HTERT RPE-1 (cell line): ENCODE data around the gene ERCC5.

ENCODE experiments used
- in situ Hi-C: fragments of 300-500 bp; cut with MboI; formaldehyde crosslinking; loops from 4 replicates; pipeline ENCODE4 v1.14.3; 2020; ENCODE audit warnings: low sequenced_read_pairs

Gene ERCC5

DNA sequence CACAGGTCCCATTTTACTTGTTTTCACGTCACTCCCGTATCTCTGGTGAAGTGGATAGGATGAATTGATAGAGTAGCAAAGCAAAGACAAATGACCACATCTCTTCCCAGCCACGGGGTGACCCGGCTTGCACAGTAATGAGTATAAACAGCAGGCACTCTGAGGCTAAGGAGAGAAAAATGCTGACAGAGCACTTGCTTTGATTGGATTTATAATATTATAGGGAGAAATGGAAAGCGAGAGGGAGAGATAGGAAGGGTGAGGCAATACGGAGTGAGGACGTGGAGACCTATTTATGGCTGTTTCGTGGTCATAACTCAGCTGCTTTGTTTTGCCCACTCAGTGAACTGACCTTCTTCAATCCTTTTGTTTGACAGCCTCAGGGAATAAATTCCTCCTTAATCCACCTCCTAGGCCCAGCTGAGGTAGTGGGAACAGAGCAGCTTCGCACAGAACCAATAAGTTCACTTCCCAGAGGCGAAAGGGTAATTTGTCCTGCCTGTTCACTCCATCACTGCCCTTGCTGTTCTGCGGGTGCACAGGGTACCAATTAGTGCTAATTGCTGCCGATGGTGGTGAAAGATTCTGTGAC, 68.6 kb downstream of the ERCC5 start:
- in situ Hi-C loops: no loop called here

DNA sequence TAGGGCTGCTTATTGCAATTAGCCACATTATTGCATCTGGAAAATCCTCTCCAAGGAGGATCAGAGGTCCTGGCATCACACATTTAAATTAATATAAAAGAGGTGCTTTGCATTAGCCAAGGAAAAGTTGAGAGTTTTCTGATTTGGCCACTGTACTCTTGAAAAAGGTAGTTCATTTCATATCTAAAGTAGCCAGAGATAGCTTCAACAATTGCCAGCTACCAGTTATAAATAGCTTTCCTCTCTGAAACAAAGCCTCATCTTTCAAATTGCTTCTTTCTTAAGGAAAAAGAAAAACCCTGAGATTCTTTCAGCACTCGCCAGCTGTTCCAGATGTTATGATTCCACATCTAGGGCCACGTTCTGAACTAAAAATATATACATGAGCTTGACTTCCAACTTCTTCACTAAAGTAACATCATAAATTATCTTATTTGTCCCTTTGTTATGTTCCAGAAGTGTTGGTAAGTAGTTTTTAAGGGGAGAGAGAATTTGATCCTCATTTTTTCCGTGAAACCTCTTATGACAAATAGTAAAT, 69.6 kb downstream of the ERCC5 start:
- in situ Hi-C loops: no loop called here

DNA sequence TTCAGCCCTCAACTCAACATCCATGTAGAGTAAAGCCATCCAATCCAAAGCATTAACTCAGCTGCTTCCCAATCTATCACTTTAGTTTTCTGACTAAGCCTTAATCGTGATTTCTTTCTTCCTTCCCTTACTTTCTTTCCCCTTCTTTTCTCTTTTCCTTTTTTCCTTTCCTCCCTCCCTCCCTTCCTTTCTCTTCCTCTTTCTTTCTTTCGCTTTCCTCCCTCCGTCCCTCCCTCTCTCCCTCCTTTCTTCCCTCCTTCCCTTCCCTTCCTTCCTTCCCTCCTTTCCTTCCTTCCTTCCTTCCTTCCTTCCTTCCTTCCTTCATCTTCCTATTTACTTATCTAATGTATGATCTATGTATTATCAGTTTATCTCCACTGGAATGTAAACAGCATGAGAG, 71.2 kb downstream of the ERCC5 start:
- in situ Hi-C loops: no loop called here

DNA sequence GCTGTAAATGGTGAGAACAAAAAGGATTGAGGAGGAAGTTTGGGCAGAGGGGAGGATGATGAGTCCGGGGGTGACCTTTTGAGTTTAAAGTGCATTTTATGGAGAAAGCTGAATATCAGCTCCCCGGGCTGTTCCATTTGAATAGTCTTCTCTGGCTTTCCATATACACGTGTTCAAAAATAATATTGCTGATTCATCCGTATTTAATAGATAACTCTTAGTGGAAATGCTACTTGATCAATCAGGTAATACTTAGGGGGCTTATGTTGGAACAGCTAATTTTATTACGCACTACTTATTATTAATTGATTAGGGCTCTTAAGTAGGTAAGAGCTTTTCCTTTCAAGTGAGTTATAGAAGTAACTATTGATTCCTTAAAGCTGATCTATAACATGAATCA, 76.4 kb downstream of the ERCC5 start:
- in situ Hi-C loops: no loop called here
